HG02981 (cell line): Measurements from ENCODE around the gene DHX15.

ENCODE experiments used
- ATAC-seq: cut with Tn5 transposase; IDR thresholded peaks from one replicate; pipeline ENCODE4 v1.9.1; 2021; ENCODE audit warnings: mild to moderate bottlenecking, moderate library complexity; ENCODE audit not compliant: unreplicated experiment

DHX15 gene

GRCh38 chr4:24495388-24495787 lies 89.0 kb downstream of the DHX15 start:
- ATAC-seq, result no peak

GRCh38 chr4:24489870-24490269 lies 94.5 kb downstream of the DHX15 start:
- no peak for ATAC-seq

GRCh38 chr4:24488399-24489164 lies 95.8 kb downstream of the DHX15 start:
- peak; percentile 82 for ATAC-seq

GRCh38 chr4:24482871-24483270 lies 101.5 kb downstream of the DHX15 start:
- no peak for ATAC-seq

GRCh38 chr4:24477919-24478318 lies 106.4 kb downstream of the DHX15 start:
- ATAC-seq, result no peak
